CD4-positive, alpha-beta T cell treated with Interleukin-2 at 100 ng/mL for 4 hours (primary cell): ENCODE results near the gene CA12.
"Not testable (repeated sequence)": the region's sequence is repeated elsewhere in the genome, so short reads cannot be mapped to it uniquely, and the experiment has no call there.

Experiments used
- DNase-seq: peaks from one replicate; pipeline ENCODE4 v3.0.0-alpha.2; 2020; ENCODE audit warnings: low spot score

The CA12 gene

GRCh38 chr15:63335543-63336240, 46.0 kb downstream of the CA12 start:
- DNase-seq = no peak

- no peak for DNase-seq
Observed at GRCh38 chr15:63334821-63335220, 46.8 kb downstream of the CA12 start.

GRCh38 chr15:63332367-63333124, 49.1 kb downstream of the CA12 start:
- no peak for DNase-seq

- DNase-seq = no peak
Observed at GRCh38 chr15:63331456-63331855, 50.2 kb downstream of the CA12 start.

- no peak for DNase-seq
Observed at GRCh38 chr15:63330926-63331325, 50.7 kb downstream of the CA12 start.

GRCh38 chr15:63329567-63330350, 51.9 kb downstream of the CA12 start:
- no peak for DNase-seq

- no peak for DNase-seq
Observed at GRCh38 chr15:63327648-63328421, 53.8 kb downstream of the CA12 start.

- no peak for DNase-seq
Observed at GRCh38 chr15:63324770-63325169, 56.9 kb downstream of the CA12 start.

GRCh38 chr15:63323798-63324563, 57.7 kb downstream of the CA12 start:
- DNase-seq = no peak

GRCh38 chr15:63322541-63322940, 59.1 kb downstream of the CA12 start:
- no peak for DNase-seq

GRCh38 chr15:63321462-63321861, 60.2 kb downstream of the CA12 start:
- no peak for DNase-seq

- not testable (repeated sequence) for DNase-seq
Observed at GRCh38 chr15:63320981-63321380, 60.7 kb downstream of the CA12 start.

- not testable (repeated sequence) for DNase-seq
Observed at GRCh38 chr15:63320446-63320845, 61.2 kb downstream of the CA12 start.

GRCh38 chr15:63319065-63319464, 62.6 kb downstream of the CA12 start:
- DNase-seq = no peak

- DNase-seq = no peak
Observed at GRCh38 chr15:63318344-63318743, 63.3 kb downstream of the CA12 start.

GRCh38 chr15:63314409-63314808, 67.2 kb downstream of the CA12 start:
- no peak for DNase-seq

- DNase-seq = no peak
Observed at GRCh38 chr15:63313825-63314224, 67.8 kb downstream of the CA12 start.

- no peak for DNase-seq
Observed at GRCh38 chr15:63312286-63312685, 69.4 kb downstream of the CA12 start.

- no peak for DNase-seq
Observed at GRCh38 chr15:63310646-63311045, 71.0 kb downstream of the CA12 start.

- no peak for DNase-seq
Observed at GRCh38 chr15:63308947-63309346, 72.7 kb downstream of the CA12 start.

- no peak for DNase-seq
Observed at GRCh38 chr15:63308491-63308890, 73.2 kb downstream of the CA12 start.
